DMS53 treated with DMSO at 0.1 percent for 48 hours (cell line): ENCODE data around the gene FTCD.
"Not testable (repeated sequence)": the region's sequence is repeated elsewhere in the genome, so short reads cannot be mapped to it uniquely, and the experiment has no call there.

Source experiments
- DNase-seq: peaks from one replicate; lab custom pipeline; 2025; ENCODE audit not compliant: unreplicated experiment; lab: John Stamatoyannopoulos, UW

The FTCD gene

GRCh38 chr21:46111857-46112724, 43.3 kb downstream of the FTCD start:
- no peak for DNase-seq

DNA sequence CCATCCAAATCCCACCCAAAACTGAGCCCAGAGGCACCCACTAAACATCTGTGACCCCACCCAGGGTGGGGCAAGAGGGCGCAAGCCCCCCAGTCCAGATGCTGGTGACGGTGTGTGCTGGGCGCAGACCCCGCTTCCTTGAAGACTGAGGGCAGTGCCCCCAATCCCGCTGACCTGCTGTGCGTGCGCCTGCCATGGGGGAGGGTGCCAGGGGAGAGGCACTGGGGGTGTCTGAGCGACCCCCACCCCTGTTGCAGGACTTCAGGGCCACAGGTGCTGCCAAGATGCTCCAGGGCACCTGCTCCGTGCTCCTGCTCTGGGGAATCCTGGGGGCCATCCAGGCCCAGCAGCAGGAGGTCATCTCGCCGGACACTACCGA, 44.2 kb downstream of the FTCD start:
- DNase-seq = no peak

- DNase-seq = no peak
These were observed 44.7 kb downstream of the FTCD start for GRCh38 chr21:46110499-46111192.

DNA sequence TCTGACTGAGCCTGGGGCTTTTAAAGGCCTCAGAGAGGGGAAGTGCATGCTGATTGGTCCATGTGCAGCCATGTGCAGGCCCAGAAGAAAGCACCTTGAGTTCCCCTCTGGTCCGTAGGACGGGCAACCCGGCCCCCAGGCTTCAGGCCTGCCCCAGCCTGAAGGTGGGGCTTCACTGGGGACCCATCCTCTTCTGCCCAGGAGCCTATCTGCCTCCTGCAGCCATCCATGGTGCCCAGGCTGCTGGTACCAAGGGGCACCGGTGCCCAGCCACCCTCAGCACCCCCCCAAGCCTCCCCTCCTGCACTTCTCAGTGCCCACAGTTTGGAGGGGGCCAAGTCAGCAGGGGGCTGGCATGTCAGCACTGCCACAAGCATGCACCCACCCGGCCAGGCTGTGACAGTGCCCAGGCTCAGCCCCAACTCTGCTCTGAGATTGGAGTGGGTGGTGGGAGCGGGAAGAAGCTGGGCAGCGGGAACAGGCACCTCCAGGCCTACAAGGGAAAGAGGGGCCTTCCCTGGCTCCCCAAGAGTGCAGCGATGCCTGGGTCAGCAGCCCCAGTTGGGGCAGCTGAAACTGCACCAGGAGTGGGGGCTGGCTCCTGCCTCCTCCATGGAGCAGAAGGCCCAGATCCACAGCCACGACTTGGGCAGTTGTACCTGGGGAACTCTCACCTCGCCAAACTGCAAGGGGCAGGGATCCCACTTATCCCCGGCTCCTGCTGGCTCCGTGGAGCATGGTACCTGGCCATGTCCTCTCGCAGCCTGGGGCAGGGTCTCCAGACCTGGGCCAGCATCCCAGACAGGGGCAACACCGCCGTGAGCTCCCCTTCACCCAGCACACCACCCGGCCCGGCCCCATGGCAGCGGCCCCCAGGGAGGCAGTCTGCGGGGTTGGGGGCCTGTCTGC, 45.8 kb downstream of the FTCD start:
- DNase-seq = no peak

GRCh38 chr21:46108827-46109312, 46.5 kb downstream of the FTCD start:
- no peak for DNase-seq

- not testable (repeated sequence) for DNase-seq
These were observed 48.0 kb downstream of the FTCD start for GRCh38 chr21:46107376-46107775.

DNA sequence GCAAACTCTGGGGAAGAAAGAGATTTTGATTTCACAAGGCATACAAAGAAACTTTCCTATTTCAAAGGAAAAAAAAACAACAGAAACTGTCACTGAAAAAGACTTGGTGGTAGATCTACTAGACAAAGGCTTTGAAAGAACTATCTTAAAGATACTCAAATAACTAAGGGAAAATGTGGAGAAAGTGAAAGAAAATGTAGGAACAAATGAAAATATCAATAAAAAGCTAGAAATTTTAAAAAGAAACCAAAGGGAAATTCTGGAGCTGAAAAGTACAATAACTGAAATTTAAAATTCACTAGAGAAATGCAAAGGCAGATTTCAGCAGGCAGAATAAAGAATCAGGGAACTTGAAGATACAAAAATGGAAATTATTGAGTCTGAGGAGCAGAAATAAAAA, 51.3 kb downstream of the FTCD start:
- DNase-seq = no peak

GRCh38 chr21:46100906-46101305, 54.5 kb downstream of the FTCD start:
- no peak for DNase-seq

DNA sequence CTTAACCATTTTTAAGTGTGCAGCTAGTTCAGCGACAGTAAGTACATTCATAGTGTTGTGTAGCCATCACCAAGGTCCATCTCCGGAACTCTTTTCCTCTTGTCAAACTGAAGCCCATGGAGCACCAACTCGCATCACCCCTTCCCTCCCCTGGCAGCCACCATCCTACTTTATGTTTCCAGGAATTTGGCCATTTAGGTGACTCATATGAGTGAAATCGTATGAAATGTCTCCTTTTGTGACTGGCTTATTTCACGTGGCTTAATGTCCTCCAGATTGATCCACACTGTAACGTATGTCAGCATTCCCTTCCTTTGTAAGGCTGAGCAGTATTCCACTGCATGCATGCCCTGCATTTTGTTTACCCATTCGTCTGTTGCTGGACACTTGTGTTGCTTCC, 55.0 kb downstream of the FTCD start:
- DNase-seq = no peak

DNA sequence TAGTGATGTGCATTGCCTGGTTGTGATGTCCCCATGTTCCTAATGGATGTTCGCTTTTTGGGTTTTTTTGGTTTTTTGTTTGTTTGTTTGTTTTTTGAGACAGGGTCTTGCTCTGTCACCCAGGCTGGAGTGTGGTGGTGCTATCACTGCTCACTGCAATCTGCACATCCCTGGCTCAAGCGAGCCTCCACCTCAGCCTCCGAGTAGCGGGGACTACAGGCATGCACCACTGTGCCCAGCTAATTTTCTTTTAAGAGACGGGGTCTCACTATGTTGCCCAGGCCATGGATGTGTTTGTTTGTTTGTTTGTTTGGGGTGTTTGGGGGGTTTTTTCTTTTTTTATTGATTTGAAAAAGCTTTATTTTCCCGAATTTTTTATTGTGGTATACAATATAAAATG, 55.4 kb downstream of the FTCD start:
- no peak for DNase-seq

- DNase-seq = no peak
These were observed 55.9 kb downstream of the FTCD start for GRCh38 chr21:46099476-46099875.

- no peak for DNase-seq
These were observed 56.9 kb downstream of the FTCD start for GRCh38 chr21:46098303-46099141.

GRCh38 chr21:46097336-46098293, 57.8 kb downstream of the FTCD start, which contains the start of gene COL6A2:
Gene COL6A2 (plus strand): TSS chr21:46098112.
- no peak for DNase-seq

- no peak for DNase-seq
These were observed 58.6 kb downstream of the FTCD start for GRCh38 chr21:46096596-46097335.

GRCh38 chr21:46095814-46096595, 59.4 kb downstream of the FTCD start:
- no peak for DNase-seq

DNA sequence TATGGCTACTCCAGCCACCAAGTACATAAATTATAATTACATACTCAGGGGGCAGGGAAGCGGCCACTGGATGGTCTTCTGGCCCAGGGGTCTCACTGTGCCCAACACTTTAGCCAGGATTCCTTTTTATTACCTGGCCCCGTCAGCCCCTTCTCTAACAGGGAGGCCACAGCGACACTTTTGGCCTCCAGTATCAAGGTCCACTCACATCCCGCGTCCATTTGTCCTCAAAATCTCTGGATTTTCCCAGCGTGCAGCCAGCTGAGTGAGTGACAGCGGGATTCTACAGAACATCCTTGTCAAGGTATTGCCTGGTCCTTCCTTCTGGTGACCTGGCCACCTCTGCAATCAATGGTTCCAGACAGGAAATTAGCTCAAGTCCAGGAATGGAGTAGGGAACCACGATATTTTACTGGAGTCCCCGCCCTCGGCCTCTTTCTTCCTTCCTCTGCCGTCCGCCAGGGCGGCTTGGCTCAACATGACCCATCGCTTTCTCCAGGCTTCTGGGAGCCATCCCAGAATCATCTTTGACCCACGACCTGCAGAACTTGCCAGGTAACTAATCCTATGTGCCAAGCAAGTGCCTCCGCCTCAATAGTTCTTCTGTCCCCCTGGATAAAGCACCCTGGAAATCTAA, 60.2 kb downstream of the FTCD start:
- DNase-seq = no peak

GRCh38 chr21:46094401-46095082, 60.8 kb downstream of the FTCD start:
- no peak for DNase-seq
